Cortex of kidney (tissue), 1 donor: ENCODE data around the gene DAB1.

Source experiments
- DNase-seq: peaks from one replicate; lab custom pipeline; 2025; lab: John Stamatoyannopoulos, UW

DAB1 gene

GRCh38 chr1:56975446-56975845 lies 448.4 kb downstream of the DAB1 start:
- DNase-seq, result no peak

- no peak for DNase-seq
Observed at GRCh38 chr1:56973923-56974742, 449.7 kb downstream of the DAB1 start.

GRCh38 chr1:56972976-56973375 lies 450.9 kb downstream of the DAB1 start:
- DNase-seq, result no peak

- DNase-seq, result no peak
Observed at GRCh38 chr1:56970280-56970679, 453.6 kb downstream of the DAB1 start.

GRCh38 chr1:56968878-56969495 lies 454.9 kb downstream of the DAB1 start:
- DNase-seq, result no peak

GRCh38 chr1:56967900-56968832 lies 455.7 kb downstream of the DAB1 start:
- DNase-seq, result no peak

GRCh38 chr1:56967355-56967754 lies 456.5 kb downstream of the DAB1 start:
- DNase-seq, result no peak

GRCh38 chr1:56966698-56966999 lies 457.2 kb downstream of the DAB1 start:
- no peak for DNase-seq

GRCh38 chr1:56965916-56966697 lies 457.8 kb downstream of the DAB1 start, which contains the start of gene C8B:
Gene C8B, minus strand, starts transcription at chr1:56966015. Its CDS starts 67 bp downstream, at chr1:56965948.
- no peak for DNase-seq

- no peak for DNase-seq
Observed at GRCh38 chr1:56965191-56965590, 458.7 kb downstream of the DAB1 start.

- DNase-seq, result no peak
Observed at GRCh38 chr1:56964349-56965017, 459.4 kb downstream of the DAB1 start.

GRCh38 chr1:56963667-56964066 lies 460.2 kb downstream of the DAB1 start:
- no peak for DNase-seq

- DNase-seq, result no peak
Observed at GRCh38 chr1:56961426-56961825, 462.4 kb downstream of the DAB1 start.

GRCh38 chr1:56958526-56958925 lies 465.3 kb downstream of the DAB1 start:
- DNase-seq, result no peak

GRCh38 chr1:56957931-56958330 lies 465.9 kb downstream of the DAB1 start:
- DNase-seq, result no peak

GRCh38 chr1:56954664-56955063 lies 469.2 kb downstream of the DAB1 start:
- no peak for DNase-seq

- DNase-seq, result no peak
Observed at GRCh38 chr1:56953386-56953785, 470.5 kb downstream of the DAB1 start.

- DNase-seq, result no peak
Observed at GRCh38 chr1:56952501-56952900, 471.4 kb downstream of the DAB1 start.

GRCh38 chr1:56948403-56949023 lies 475.3 kb downstream of the DAB1 start:
- DNase-seq, result no peak
